ENCODE data around the gene GCLC.

DNA sequence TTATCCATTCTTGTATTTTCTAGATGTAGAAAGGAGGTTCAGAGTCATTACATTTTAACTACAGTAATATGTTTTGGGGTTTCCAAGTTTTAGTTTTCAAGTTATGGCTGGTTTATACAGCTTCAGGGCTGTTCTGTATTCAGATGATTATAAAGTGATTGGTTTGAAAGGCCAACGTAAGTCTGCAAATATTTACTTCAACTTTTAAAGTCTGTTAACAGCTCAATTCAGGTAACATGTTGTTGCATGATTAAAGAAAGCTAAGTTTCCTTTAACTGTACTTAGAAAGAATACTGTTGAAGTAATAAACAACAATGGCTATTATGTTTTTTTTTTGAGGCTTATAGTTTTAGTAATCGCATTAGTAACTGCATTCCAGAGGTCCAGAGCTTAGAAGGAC is 22.8 kb upstream of the GCLC start:
- TF ChIP-seq, protein P1, sequence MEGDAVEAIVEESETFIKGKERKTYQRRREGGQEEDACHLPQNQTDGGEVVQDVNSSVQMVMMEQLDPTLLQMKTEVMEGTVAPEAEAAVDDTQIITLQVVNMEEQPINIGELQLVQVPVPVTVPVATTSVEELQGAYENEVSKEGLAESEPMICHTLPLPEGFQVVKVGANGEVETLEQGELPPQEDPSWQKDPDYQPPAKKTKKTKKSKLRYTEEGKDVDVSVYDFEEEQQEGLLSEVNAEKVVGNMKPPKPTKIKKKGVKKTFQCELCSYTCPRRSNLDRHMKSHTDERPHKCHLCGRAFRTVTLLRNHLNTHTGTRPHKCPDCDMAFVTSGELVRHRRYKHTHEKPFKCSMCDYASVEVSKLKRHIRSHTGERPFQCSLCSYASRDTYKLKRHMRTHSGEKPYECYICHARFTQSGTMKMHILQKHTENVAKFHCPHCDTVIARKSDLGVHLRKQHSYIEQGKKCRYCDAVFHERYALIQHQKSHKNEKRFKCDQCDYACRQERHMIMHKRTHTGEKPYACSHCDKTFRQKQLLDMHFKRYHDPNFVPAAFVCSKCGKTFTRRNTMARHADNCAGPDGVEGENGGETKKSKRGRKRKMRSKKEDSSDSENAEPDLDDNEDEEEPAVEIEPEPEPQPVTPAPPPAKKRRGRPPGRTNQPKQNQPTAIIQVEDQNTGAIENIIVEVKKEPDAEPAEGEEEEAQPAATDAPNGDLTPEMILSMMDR (IDR thresholded peaks at IDR 0.05 in 8 of 11, conservative IDR thresholded peaks at IDR 0.05 in 3 of 11) = no peak
- no peak for TF ChIP-seq POLR2AphosphoS5 (IDR thresholded peaks at IDR 0.05)

Measured in spleen (tissue), 7 donors.